ENCODE results near the gene ZBTB8B. TPM values are rescaled to one million over a fixed set of nuclear protein-coding genes. Genes with fewer than 3 reads are reported as not detected.

The ZBTB8B gene
- total and polyA plus RNA-seq, 2 donors (not counting 3 experiments of a cell fraction or from before 2014, with no cell fraction given) = 0.01 to 0.02 TPM

- FAIRE-seq = no peak
- CTCF ChIA-PET = no interaction called here
- dilution Hi-C loops (cut with MboI; ENCODE audit: extremely low pct_ligation_motif_present, low sequenced_read_pairs) (no loop called here), intact Hi-C loops (cut with micrococcal nuclease) (no loop called here)
- no peaks in the 10 kb centered on the region for H3K9me1 ChIP-seq (replicated peaks; ENCODE audit: control insufficient read depth, extremely low read depth, insufficient read depth, low read length)
- H3K27me3 ChIP-seq (ENCODE audit: control insufficient read depth in 2 of 2, insufficient read depth in 2 of 2, low read length in 2 of 2) = peaks cover 0 to 3% of the 10 kb centered on the region in 2 experiments
- DNase-seq (ENCODE audit: low read depth, low spot score) = no peak
- POLR2A ChIA-PET = no interaction called here
- no peak overlapping the region for H3K4me3 ChIP-seq (replicated peaks in 1 of 3; ENCODE audit: insufficient read depth in 1 of 3, low read depth in 1 of 3, low read length in 3 of 3)
- no peak overlapping the region for H2AFZ ChIP-seq (ENCODE audit: low read depth, low read length)
- no peaks in the 10 kb centered on the region for H3K4me1 ChIP-seq (ENCODE audit: control insufficient read depth, extremely low read depth, insufficient read depth, low read length)
- H3K4me2 ChIP-seq (ENCODE audit: insufficient read depth, low read length) = no peak overlapping the region
- BruUV-seq (replicated peaks) = no TSS peak
- no peaks in the 10 kb centered on the region for H3K36me3 ChIP-seq (ENCODE audit: control insufficient read depth in 2 of 2, extremely low read depth in 1 of 2, insufficient read depth in 2 of 2, low read length in 2 of 2)
- no peak for TF ChIP-seq POLR2AphosphoS5 (IDR thresholded peaks at IDR 0.05; ENCODE audit: insufficient read depth, low read depth, low read length)
- TF ChIP-seq, protein P1, sequence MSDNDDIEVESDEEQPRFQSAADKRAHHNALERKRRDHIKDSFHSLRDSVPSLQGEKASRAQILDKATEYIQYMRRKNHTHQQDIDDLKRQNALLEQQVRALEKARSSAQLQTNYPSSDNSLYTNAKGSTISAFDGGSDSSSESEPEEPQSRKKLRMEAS (IDR thresholded peaks at IDR 0.05; ENCODE audit: insufficient read depth, insufficient read length) = no peak
- no peak for TF ChIP-seq MYC (IDR thresholded peaks at IDR 0.05; ENCODE audit: low read depth, low read length)
- TF ChIP-seq EZH2 (IDR thresholded peaks at IDR 0.05; ENCODE audit: borderline replicate concordance, low read depth, low read length, severe bottlenecking) = no peak
- no peak for TF ChIP-seq GATA2 (IDR thresholded peaks at IDR 0.05; ENCODE audit: insufficient read depth, insufficient read length, low read depth, low read length)
- TF ChIP-seq FOS (IDR thresholded peaks at IDR 0.05; ENCODE audit: borderline replicate concordance, insufficient read depth, low read length) = no peak
- TF ChIP-seq POLR2A (IDR thresholded peaks at IDR 0.05; ENCODE audit: low read depth, low read length) = no peak
- no peak for TF ChIP-seq JUN (IDR thresholded peaks at IDR 0.05; ENCODE audit: borderline replicate concordance, insufficient read depth, insufficient read length, low read depth)
- TF ChIP-seq CTCF (IDR thresholded peaks at IDR 0.05; ENCODE audit: extremely low read depth in 1 of 2, insufficient read depth in 1 of 2, low read depth in 1 of 2, low read length in 2 of 2) = no peak
- H3K9ac ChIP-seq (replicated peaks; ENCODE audit: extremely low read depth, insufficient read depth, low read length) = no peak overlapping the region
- H3K9me3 ChIP-seq (replicated peaks; ENCODE audit: control insufficient read depth, insufficient read depth, low read length) = no peaks in the 10 kb centered on the region
- H3K27ac ChIP-seq (ENCODE audit: insufficient read depth, low read depth, low read length) = no peak overlapping the region
- H3K79me2 ChIP-seq (ENCODE audit: control insufficient read depth, insufficient read depth, low read length) = no peaks in the 10 kb centered on the region
- H4K20me1 ChIP-seq (replicated peaks; ENCODE audit: control insufficient read depth, extremely low read depth, insufficient read depth, low read length) = no peaks in the 10 kb centered on the region
Observed at GRCh38 chr1:32480003-32480402, 15.1 kb downstream of the ZBTB8B start.
